Esophagus muscularis mucosa (tissue), 4 donors: ENCODE measurements around the gene TMEM86A. TPM values are rescaled to one million over a fixed set of nuclear protein-coding genes. Genes with fewer than 3 reads are reported as not detected.

Source experiments
- DNase-seq: peaks from one replicate; pipeline ENCODE4 v3.0.0-alpha.2; 2017; ENCODE audit errors: extremely low spot score
- H3K27ac ChIP-seq, 4 donors: fragments of 200-600 bp; sonication (generic); replicated peaks in 1 of 4; 1 replicate in 3 of 4; 2 replicates in 1 of 4; pipeline ENCODE4 v1.5.1; 2016 to 2019; ENCODE audit warnings: mild to moderate bottlenecking in 1 of 4
- H3K27me3 ChIP-seq, 4 donors: fragments of 200-600 bp; sonication (generic); one replicate each; pipeline versions ENCODE4 v1.5.1 to v1.6.0; 2016 to 2019
- H3K36me3 ChIP-seq, 4 donors: fragments of 200-600 bp; sonication (generic); one replicate each; pipeline ENCODE4 v1.5.1; 2016 to 2019
- H3K4me1 ChIP-seq, 4 donors: fragments of 200-600 bp; sonication (generic); one replicate each; pipeline ENCODE4 v1.5.1; 2016 to 2019
- H3K4me3 ChIP-seq, 4 donors: fragments of 200-600 bp; sonication (generic); 1 replicate in 2 of 4; 2 replicates in 2 of 4; pipeline ENCODE4 v1.5.1; 2016 to 2019; ENCODE audit warnings: mild to moderate bottlenecking in 4 of 4, moderate library complexity in 1 of 4
- H3K9me3 ChIP-seq, 4 donors: fragments of 200-600 bp; sonication (generic); 1 replicate in 3 of 4; 2 replicates in 1 of 4; pipeline ENCODE4 v1.5.1; 2016 to 2019
- EP300 ChIP-seq: sonication (generic); formaldehyde crosslinking; IDR thresholded peaks from one replicate; pipeline ENCODE4 v1.6.1; 2017; ENCODE audit warnings: antibody characterized with exemption
- POLR2A ChIP-seq: fragments of 450-650 bp; IDR thresholded peaks from one replicate; pipeline ENCODE4 v1.6.1; 2017; ENCODE audit warnings: antibody characterized with exemption, moderate library complexity, mild to moderate bottlenecking, low read depth
- POLR2AphosphoS5 ChIP-seq, 2 donors: sonication (generic); formaldehyde crosslinking; IDR thresholded peaks; one replicate each; pipeline ENCODE4 v1.6.1; 2017; ENCODE audit warnings: antibody characterized with exemption in 2 of 2
- WGBS: methylation state at CpG from one replicate; pipeline ENCODE4 v1.1.5; 2018; 5-methylcytosine and 5-hydroxymethylcytosine counted together
- intact Hi-C: fragments of 100-400 bp; cut with DNase I; formaldehyde crosslinking; loops from one replicate; pipeline ENCODE4 v1.15.1; 2023
- total RNA-seq, 4 donors: library from RNA; depleted of rRNA; stranded (reverse); fragments of >200 nt; gene quantifications; one replicate each; pipeline versions ENCODE4 v1.1.0 to v1.2.1, GENCODE V29; 2016
- TF ChIP-seq, protein P1 (sequence below), 3 experiments: fragments of 200-600 bp in 2 of 3; fragments of 450-650 bp in 1 of 3; sonication (generic) in 2 of 3; IDR thresholded peaks; one replicate each; pipeline ENCODE4 v1.5.1; 2017 to 2019; ENCODE audit warnings: antibody characterized with exemption in 3 of 3, mild to moderate bottlenecking in 2 of 3, moderate library complexity in 1 of 3

TMEM86A gene
- total RNA-seq, 4 donors from 2014 or later, result 2.5 to 5.5 (median 4.2) TPM

GRCh38 chr11:18737642-18738041, 39.1 kb downstream of the TMEM86A start:
- intact Hi-C loops, result no loop called here
- WGBS, result 86% methylated on average over 8 of the region's 8 CpGs

GRCh38 chr11:18739685-18740084, 41.1 kb downstream of the TMEM86A start:
- H3K27ac ChIP-seq, result no peak overlapping the region
- no peaks in the 10 kb centered on the region for H3K4me1 ChIP-seq
- no peak overlapping the region for H3K4me3 ChIP-seq
- H3K27me3 ChIP-seq, result peaks cover 0 to 19% (median 0%) of the 10 kb centered on the region in 4 donors
- H3K9me3 ChIP-seq, result no peaks in the 10 kb centered on the region
- intact Hi-C loops, result no loop called here
- no peak for DNase-seq
- WGBS, result 77% methylated on average over 4 of the region's 4 CpGs
- TF ChIP-seq POLR2A, result no peak
- TF ChIP-seq POLR2AphosphoS5 (IDR thresholded peaks at IDR 0.05), result no peak
- TF ChIP-seq, protein P1, sequence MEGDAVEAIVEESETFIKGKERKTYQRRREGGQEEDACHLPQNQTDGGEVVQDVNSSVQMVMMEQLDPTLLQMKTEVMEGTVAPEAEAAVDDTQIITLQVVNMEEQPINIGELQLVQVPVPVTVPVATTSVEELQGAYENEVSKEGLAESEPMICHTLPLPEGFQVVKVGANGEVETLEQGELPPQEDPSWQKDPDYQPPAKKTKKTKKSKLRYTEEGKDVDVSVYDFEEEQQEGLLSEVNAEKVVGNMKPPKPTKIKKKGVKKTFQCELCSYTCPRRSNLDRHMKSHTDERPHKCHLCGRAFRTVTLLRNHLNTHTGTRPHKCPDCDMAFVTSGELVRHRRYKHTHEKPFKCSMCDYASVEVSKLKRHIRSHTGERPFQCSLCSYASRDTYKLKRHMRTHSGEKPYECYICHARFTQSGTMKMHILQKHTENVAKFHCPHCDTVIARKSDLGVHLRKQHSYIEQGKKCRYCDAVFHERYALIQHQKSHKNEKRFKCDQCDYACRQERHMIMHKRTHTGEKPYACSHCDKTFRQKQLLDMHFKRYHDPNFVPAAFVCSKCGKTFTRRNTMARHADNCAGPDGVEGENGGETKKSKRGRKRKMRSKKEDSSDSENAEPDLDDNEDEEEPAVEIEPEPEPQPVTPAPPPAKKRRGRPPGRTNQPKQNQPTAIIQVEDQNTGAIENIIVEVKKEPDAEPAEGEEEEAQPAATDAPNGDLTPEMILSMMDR (IDR thresholded peaks at IDR 0.05), result no peak
- TF ChIP-seq EP300, result no peak
- no peaks in the 10 kb centered on the region for H3K36me3 ChIP-seq

More at GRCh38 chr11:18737642-18738041, 39.1 kb downstream of the TMEM86A start:
- TF ChIP-seq POLR2A (no peak), POLR2AphosphoS5 (IDR thresholded peaks at IDR 0.05) (no peak), EP300 (no peak)
- TF ChIP-seq, protein P1 (IDR thresholded peaks at IDR 0.05), result no peak
- Histone ChIP-seq H3K36me3 (no peaks in the 10 kb centered on the region), H3K27me3 (peaks cover 0 to 16% (median 0%) of the 10 kb centered on the region in 4 donors), H3K4me1 (no peaks in the 10 kb centered on the region), H3K27ac (no peak overlapping the region), H3K9me3 (no peaks in the 10 kb centered on the region), H3K4me3 (no peak overlapping the region)
- DNase-seq, result no peak

- DNase-seq, result no peak
- Histone ChIP-seq H3K4me3 (no peak overlapping the region), H3K4me1 (no peaks in the 10 kb centered on the region), H3K27me3 (peaks cover 0 to 15% (median 0%) of the 10 kb centered on the region in 4 donors), H3K27ac (no peak overlapping the region), H3K36me3 (no peaks in the 10 kb centered on the region), H3K9me3 (no peaks in the 10 kb centered on the region)
- TF ChIP-seq POLR2A (no peak), EP300 (no peak), POLR2AphosphoS5 (IDR thresholded peaks at IDR 0.05) (no peak)
- TF ChIP-seq, protein P1 (IDR thresholded peaks at IDR 0.05), result no peak
- intact Hi-C loops, result no loop called here
- WGBS, result 95% methylated on average over 3 of the region's 3 CpGs
These were observed 43.2 kb downstream of the TMEM86A start for GRCh38 chr11:18741783-18742182.

DNA sequence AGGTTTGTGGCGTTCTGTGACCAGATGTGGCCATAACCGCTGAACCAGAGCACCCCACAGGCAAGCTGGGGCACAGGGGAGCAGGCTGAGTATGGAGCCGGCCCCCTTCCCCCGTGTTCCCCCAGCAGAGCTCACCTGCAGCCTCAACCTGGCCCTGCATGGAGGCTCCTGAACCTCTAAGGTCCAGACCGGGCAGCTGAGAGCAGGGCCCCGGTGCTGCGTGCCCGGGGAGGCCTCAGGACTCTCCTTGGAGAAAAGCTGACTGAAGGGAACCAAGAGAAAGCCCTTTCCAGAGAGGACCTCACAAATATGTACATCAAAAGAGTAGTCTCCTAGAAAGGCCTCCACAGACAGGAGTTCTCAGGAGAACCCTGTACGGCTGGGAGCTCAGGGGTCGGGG, 44.8 kb downstream of the TMEM86A start:
- H3K9me3 ChIP-seq, result no peaks in the 10 kb centered on the region
- no peak overlapping the region for H3K27ac ChIP-seq
- no peak for DNase-seq
- no peaks in the 10 kb centered on the region for H3K36me3 ChIP-seq
- TF ChIP-seq EP300 (no peak), POLR2AphosphoS5 (IDR thresholded peaks at IDR 0.05) (no peak), POLR2A (no peak)
- TF ChIP-seq, protein P1 (IDR thresholded peaks at IDR 0.05), result no peak
- no peaks in the 10 kb centered on the region for H3K4me1 ChIP-seq
- no peak overlapping the region for H3K4me3 ChIP-seq
- 89% methylated on average over 10 of the region's 10 CpGs for WGBS
- intact Hi-C loops, result no loop called here
- peaks cover 0 to 7% (median 0%) of the 10 kb centered on the region in 4 donors for H3K27me3 ChIP-seq

DNA sequence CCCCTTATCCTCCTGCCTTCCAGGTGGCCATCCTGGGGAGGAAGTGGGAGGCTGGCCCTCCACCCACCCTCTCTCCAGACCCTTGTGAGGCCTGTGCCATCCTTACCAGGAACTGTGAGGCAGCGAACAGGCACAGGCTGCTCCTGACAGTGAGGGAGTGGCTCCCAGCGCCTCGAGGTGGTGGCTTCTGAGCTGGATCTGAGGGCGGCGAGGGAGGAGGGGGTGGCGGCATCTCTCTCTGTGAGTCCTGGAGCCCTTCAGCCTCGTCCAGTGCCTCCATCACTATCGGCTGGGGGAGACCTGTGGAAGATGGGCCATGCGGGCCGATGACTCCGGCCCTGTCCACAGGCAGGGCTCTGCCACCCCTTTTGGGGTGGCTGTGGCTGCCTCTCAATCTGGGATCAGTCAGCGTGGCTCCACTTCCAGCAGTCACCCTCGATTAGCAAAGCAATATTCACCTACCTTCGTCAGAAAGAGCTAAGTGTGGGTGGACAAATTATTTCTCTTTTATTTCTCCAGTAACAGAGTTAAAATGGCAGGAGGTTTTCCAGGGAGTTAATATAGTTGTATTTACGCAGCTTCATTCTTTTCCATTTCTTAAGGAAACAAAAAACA, 45.4 kb downstream of the TMEM86A start:
- Histone ChIP-seq H3K9me3 (no peaks in the 10 kb centered on the region), H3K27ac (no peak overlapping the region), H3K4me1 (no peaks in the 10 kb centered on the region), H3K36me3 (no peaks in the 10 kb centered on the region), H3K4me3 (no peak overlapping the region), H3K27me3 (peaks cover 0 to 7% (median 0%) of the 10 kb centered on the region in 4 donors)
- intact Hi-C loops, result no loop called here
- DNase-seq, result no peak
- TF ChIP-seq POLR2AphosphoS5 (IDR thresholded peaks at IDR 0.05) (no peak), EP300 (no peak)
- WGBS, result 87% methylated on average over 15 of the region's 15 CpGs
